Astrocyte of the spinal cord (primary cell): ENCODE measurements around the gene AJAP1.

Source experiments
- DNase-seq: peaks from one replicate; pipeline ENCODE4 v3.0.0; 2011; ENCODE audit warnings: low read depth, low spot score
- H3K4me3 ChIP-seq: 2 replicates; pipeline ENCODE4 v1.5.1; 2011; ENCODE audit warnings: low read depth, mild to moderate bottlenecking, low read length, moderate library complexity
- CTCF ChIP-seq: IDR thresholded peaks from 2 replicates; pipeline ENCODE4 v1.5.1; 2012; ENCODE audit warnings: low read depth, mild to moderate bottlenecking, low read length, inconsistent platforms
- in situ Hi-C: cut with HindIII; loops from 2 replicates; pipeline ENCODE4 v1.10.0; 2017; ENCODE audit warnings: low sequenced_read_pairs

The AJAP1 gene

GRCh38 chr1:4769516-4770280 is 115.3 kb downstream of the AJAP1 start:
- no peak overlapping the region for H3K4me3 ChIP-seq
- TF ChIP-seq CTCF: no peak
- in situ Hi-C loops: no loop called here
- DNase-seq: no peak

GRCh38 chr1:4770713-4771112 is 116.3 kb downstream of the AJAP1 start:
- TF ChIP-seq CTCF: no peak
- in situ Hi-C loops: no loop called here

GRCh38 chr1:4771267-4771666 is 116.9 kb downstream of the AJAP1 start:
- in situ Hi-C loops: no loop called here
- DNase-seq: no peak

More at GRCh38 chr1:4770713-4771112, 116.3 kb downstream of the AJAP1 start:
- H3K4me3 ChIP-seq: no peak overlapping the region
- no peak for DNase-seq

GRCh38 chr1:4771721-4772120 is 117.3 kb downstream of the AJAP1 start:
- H3K4me3 ChIP-seq: no peak overlapping the region
- TF ChIP-seq CTCF: no peak
- in situ Hi-C loops: no loop called here
- no peak for DNase-seq

More at GRCh38 chr1:4771267-4771666, 116.9 kb downstream of the AJAP1 start:
- H3K4me3 ChIP-seq: no peak overlapping the region
- TF ChIP-seq CTCF: no peak

GRCh38 chr1:4772294-4773010 is 118.0 kb downstream of the AJAP1 start:
- TF ChIP-seq CTCF: no peak
- in situ Hi-C loops: no loop called here
- H3K4me3 ChIP-seq: no peak overlapping the region
- DNase-seq: no peak

- no peak for DNase-seq
- no peak for TF ChIP-seq CTCF
- in situ Hi-C loops: no loop called here
- no peak overlapping the region for H3K4me3 ChIP-seq
Measured at GRCh38 chr1:4773226-4773625, 118.8 kb downstream of the AJAP1 start.
